Keratinocyte (primary cell): Measurements from ENCODE around the gene VPS18. TPM values are rescaled to one million over a fixed set of nuclear protein-coding genes. Genes with fewer than 3 reads are reported as not detected.

Experiments used
- DNase-seq: peaks from one replicate; pipeline ENCODE4 v3.0.0-alpha.2; 2011; ENCODE audit warnings: low read depth, missing footprints, low spot score
- FAIRE-seq: peaks from 2 replicates; lab custom pipeline; 2011; peaks lifted over from hg19 to GRCh38; lab: Jason Lieb, UNC
- H2AFZ ChIP-seq: 2 replicates; pipeline ENCODE4 v1.6.0; 2012; ENCODE audit warnings: low read length, control low read depth, inconsistent platforms; ENCODE audit not compliant: control insufficient read depth
- H3K27ac ChIP-seq: 2 replicates; pipeline ENCODE4 v1.5.1; 2011; ENCODE audit warnings: low read length; ENCODE audit not compliant: control insufficient read depth, insufficient read depth
- H3K27me3 ChIP-seq: 3 replicates; pipeline ENCODE4 v1.6.0; 2011; ENCODE audit warnings: low read length; ENCODE audit not compliant: control insufficient read depth, insufficient read depth; ENCODE audit errors: extremely low read depth
- H3K36me3 ChIP-seq, 2 experiments: 2 replicates in 1 of 2; 3 replicates in 1 of 2; pipeline ENCODE4 v1.5.1; 2011; ENCODE audit warnings: low read length in 2 of 2, mild to moderate bottlenecking in 1 of 2; ENCODE audit not compliant: control insufficient read depth in 2 of 2, insufficient read depth in 2 of 2; ENCODE audit errors: extremely low read depth in 1 of 2
- H3K4me1 ChIP-seq: 3 replicates; pipeline ENCODE4 v1.5.1; 2011; ENCODE audit warnings: low read length; ENCODE audit not compliant: control insufficient read depth, insufficient read depth; ENCODE audit errors: extremely low read depth
- H3K4me2 ChIP-seq: 3 replicates; pipeline ENCODE4 v1.6.0; 2011; ENCODE audit warnings: low read depth, low read length; ENCODE audit not compliant: control insufficient read depth, insufficient read depth; ENCODE audit errors: extremely low read depth
- H3K4me3 ChIP-seq, 3 experiments: fragments of 200-600 bp in 1 of 3; sonication (generic) in 1 of 3; 2 replicates in 2 of 3; 3 replicates in 1 of 3; pipeline ENCODE4 v1.5.1; 2011 to 2016; ENCODE audit warnings: low read length in 3 of 3, mild to moderate bottlenecking in 3 of 3, control low read depth in 2 of 3, inconsistent platforms in 1 of 3, low read depth in 1 of 3, mixed read lengths in 1 of 3, mixed run types in 1 of 3, moderate library complexity in 1 of 3; ENCODE audit not compliant: control insufficient read depth in 2 of 3, insufficient read depth in 2 of 3; ENCODE audit errors: extremely low read depth in 1 of 3
- H3K79me2 ChIP-seq: 2 replicates; pipeline ENCODE4 v1.6.0; 2012; ENCODE audit warnings: low read length; ENCODE audit not compliant: control insufficient read depth, insufficient read depth
- H3K9ac ChIP-seq: 3 replicates; pipeline ENCODE4 v1.6.0; 2011; ENCODE audit warnings: low read length; ENCODE audit not compliant: control insufficient read depth, insufficient read depth; ENCODE audit errors: extremely low read depth
- H3K9me1 ChIP-seq: 3 replicates; pipeline ENCODE4 v1.6.0; 2011; ENCODE audit warnings: low read length; ENCODE audit not compliant: control insufficient read depth, insufficient read depth; ENCODE audit errors: extremely low read depth
- H3K9me3 ChIP-seq: 2 replicates; pipeline ENCODE4 v1.5.1; 2012; ENCODE audit warnings: low read depth, low read length; ENCODE audit not compliant: control insufficient read depth
- H4K20me1 ChIP-seq: 3 replicates; pipeline ENCODE4 v1.6.0; 2011; ENCODE audit warnings: low read length; ENCODE audit not compliant: control insufficient read depth, insufficient read depth; ENCODE audit errors: extremely low read depth
- CTCF ChIP-seq, 3 experiments: IDR thresholded peaks in 1 of 3; conservative IDR thresholded peaks in 1 of 3; optimal IDR thresholded peaks in 1 of 3; 2 replicates in 2 of 3; 3 replicates in 1 of 3; pipeline versions ENCODE3 to v1.5.1; 2011; ENCODE audit warnings: low read length in 3 of 3, mild to moderate bottlenecking in 3 of 3, moderate library complexity in 2 of 3, control low read depth in 1 of 3, inconsistent platforms in 1 of 3; ENCODE audit not compliant: insufficient read depth in 2 of 3; ENCODE audit errors: extremely low read depth in 1 of 3
- EZH2 ChIP-seq: IDR thresholded peaks from one replicate; pipeline ENCODE4 v1.6.1; 2012; ENCODE audit warnings: inconsistent platforms, mild to moderate bottlenecking, low read length, moderate library complexity
- dilution Hi-C: fragments of 300-500 bp; cut with MboI; formaldehyde crosslinking; loops from one replicate; pipeline ENCODE4 v1.7.0; 2020; ENCODE audit warnings: low sequenced_read_pairs; ENCODE audit not compliant: extremely low pct_ligation_motif_present
- polyA plus RNA-seq, 5 experiments: library from polyadenylated mRNA; depleted of rRNA in 3 of 5; stranded (reverse) in 3 of 5; stranded (forward) in 1 of 5; unstranded in 1 of 5; fragments of >200 nt; gene quantifications; 1 replicate in 1 of 5; 2 replicates in 3 of 5; 3 replicates in 1 of 5; pipeline versions ENCODE4 v1.2.1 to v1.2.3, GENCODE V29; 2011 to 2012; ENCODE audit warnings: missing spikeins in 2 of 5, low read depth in 1 of 5, low replicate concordance in 1 of 5

VPS18 gene
- polyA plus RNA-seq, 1 donor (not counting 4 experiments of a cell fraction or from before 2014, with no cell fraction given), result 11.6 TPM

- H4K20me1 ChIP-seq, result no peaks in the 10 kb centered on the region
- H3K9me3 ChIP-seq, result no peaks in the 10 kb centered on the region
- TF ChIP-seq CTCF (optimal IDR thresholded peaks at IDR 0.05 in 1 of 3, IDR thresholded peaks at IDR 0.05 in 1 of 3, conservative IDR thresholded peaks at IDR 0.05 in 1 of 3; ENCODE audit: extremely low read depth in 1 of 3, insufficient read depth in 2 of 3, low read length in 3 of 3) (no peak), EZH2 (no peak)
- no peaks in the 10 kb centered on the region for H3K79me2 ChIP-seq
- no peak overlapping the region for H3K4me3 ChIP-seq
- no peak overlapping the region for H3K4me2 ChIP-seq
- no peaks in the 10 kb centered on the region for H3K9me1 ChIP-seq
- H3K36me3 ChIP-seq, result no peaks in the 10 kb centered on the region
- H3K27me3 ChIP-seq, result peaks cover 17% of the 10 kb centered on the region
- dilution Hi-C loops, result loop anchor here (25.0 kb wide), 1 partner anchor 94 kb away; no protein-coding TSS in a partner anchor
- H3K9ac ChIP-seq, result no peak overlapping the region
- no peaks in the 10 kb centered on the region for H3K4me1 ChIP-seq
- no peak for DNase-seq
- H3K27ac ChIP-seq, result no peak overlapping the region
- H2AFZ ChIP-seq, result no peak overlapping the region
- no peak for FAIRE-seq
These were observed 24.0 kb downstream of the VPS18 start for GRCh38 chr15:40918146-40918798.

DNA sequence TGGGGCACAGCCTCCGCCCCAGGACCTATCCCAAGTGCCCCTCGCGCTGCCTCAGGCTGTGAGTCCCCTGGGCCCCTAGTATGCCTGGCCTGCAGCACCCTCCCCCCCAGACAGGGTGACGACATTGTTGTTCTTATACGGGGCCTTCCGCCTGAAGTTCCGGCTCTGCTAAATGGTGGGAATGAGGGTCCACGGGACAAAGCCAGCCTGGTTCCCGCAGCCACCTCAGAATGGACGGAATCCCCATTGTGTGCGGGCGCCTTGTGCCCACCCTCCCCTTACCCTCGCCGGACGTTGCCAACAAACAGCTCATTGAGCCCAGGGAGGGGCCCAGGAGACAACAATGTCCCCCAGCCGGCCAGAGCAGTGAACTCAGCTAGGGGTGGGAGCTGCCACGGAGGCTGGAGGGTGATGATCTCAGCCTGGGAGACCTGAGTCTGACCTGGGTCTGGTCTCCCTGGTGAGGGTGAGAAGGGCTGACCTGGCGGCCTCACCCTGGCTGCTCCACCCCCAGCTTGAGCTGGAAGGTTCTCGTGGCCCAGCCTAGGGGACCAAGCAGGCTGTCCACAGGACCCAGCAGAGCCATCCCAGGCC is 24.6 kb downstream of the VPS18 start:
- Histone ChIP-seq H3K9me3 (no peaks in the 10 kb centered on the region), H3K9ac (no peak overlapping the region), H2AFZ (no peak overlapping the region), H3K4me1 (no peaks in the 10 kb centered on the region), H3K4me2 (no peak overlapping the region), H4K20me1 (no peaks in the 10 kb centered on the region), H3K27ac (no peak overlapping the region), H3K36me3 (no peaks in the 10 kb centered on the region), H3K27me3 (peaks cover 20% of the 10 kb centered on the region), H3K4me3 (no peak overlapping the region), H3K9me1 (no peaks in the 10 kb centered on the region), H3K79me2 (no peaks in the 10 kb centered on the region)
- DNase-seq, result no peak
- no peak for TF ChIP-seq CTCF (optimal IDR thresholded peaks at IDR 0.05 in 1 of 3, IDR thresholded peaks at IDR 0.05 in 1 of 3, conservative IDR thresholded peaks at IDR 0.05 in 1 of 3; ENCODE audit: extremely low read depth in 1 of 3, insufficient read depth in 2 of 3, low read length in 3 of 3)
- no peak for TF ChIP-seq EZH2
- no peak for FAIRE-seq
- dilution Hi-C loops, result loop anchor here (25.0 kb wide), 1 partner anchor 93 kb away; no protein-coding TSS in a partner anchor
